Putamen (tissue), 1 donor: ENCODE measurements around the gene LASP1.
"Not testable (repeated sequence)": the region's sequence is repeated elsewhere in the genome, so short reads cannot be mapped to it uniquely, and the experiment has no call there.

Experiments
- DNase-seq: peaks from one replicate; pipeline ENCODE4 v3.0.0-alpha.2; 2016; ENCODE audit warnings: low spot score

Gene LASP1

GRCh38 chr17:38930782-38931181, 60.9 kb downstream of the LASP1 start:
- not testable (repeated sequence) for DNase-seq

GRCh38 chr17:38933962-38934361, 64.1 kb downstream of the LASP1 start:
- DNase-seq: not testable (repeated sequence)

GRCh38 chr17:38939987-38940386, 70.1 kb downstream of the LASP1 start:
- DNase-seq: no peak

- no peak for DNase-seq
Measured at GRCh38 chr17:38940404-38940803, 70.5 kb downstream of the LASP1 start.

- no peak for DNase-seq
Measured at GRCh38 chr17:38942696-38943334, 73.0 kb downstream of the LASP1 start.

- no peak for DNase-seq
Measured at GRCh38 chr17:38943607-38944006, 73.7 kb downstream of the LASP1 start.

GRCh38 chr17:38947189-38947588, 77.3 kb downstream of the LASP1 start:
- no peak for DNase-seq

GRCh38 chr17:38953800-38954199, 83.9 kb downstream of the LASP1 start:
- DNase-seq: not testable (repeated sequence)

GRCh38 chr17:38958326-38958725, 88.5 kb downstream of the LASP1 start:
- DNase-seq: no peak

GRCh38 chr17:38958756-38959155, 88.9 kb downstream of the LASP1 start:
- DNase-seq: no peak

- DNase-seq: no peak
Measured at GRCh38 chr17:38959508-38959907, 89.7 kb downstream of the LASP1 start.

GRCh38 chr17:38960402-38960801, 90.5 kb downstream of the LASP1 start:
- no peak for DNase-seq

- no peak for DNase-seq
Measured at GRCh38 chr17:38961413-38961812, 91.6 kb downstream of the LASP1 start.

- DNase-seq: peak; percentile 90
Measured at GRCh38 chr17:38967290-38967738, 97.5 kb downstream of the LASP1 start, which contains the start of gene FBXO47. FBXO47 (minus strand) TSS chr17:38967403; CDS start chr17:38963025, 4,378 bp downstream.

- DNase-seq: no peak
Measured at GRCh38 chr17:38969281-38969680, 99.4 kb downstream of the LASP1 start.

GRCh38 chr17:38970128-38970527, 100.3 kb downstream of the LASP1 start:
- DNase-seq: no peak

GRCh38 chr17:38970804-38971203, 100.9 kb downstream of the LASP1 start:
- no peak for DNase-seq
